Hematopoietic multipotent progenitor cell treated with erythropoietin and hydrocortisone succinate and interleukin-3 and kit ligand, for 15 days (in vitro differentiated cells): ENCODE data around the gene KIF26B.

Experiments
- DNase-seq: peaks from one replicate; pipeline ENCODE4 v3.0.0-alpha.2; 2015; ENCODE audit warnings: low spot score

KIF26B gene

DNA sequence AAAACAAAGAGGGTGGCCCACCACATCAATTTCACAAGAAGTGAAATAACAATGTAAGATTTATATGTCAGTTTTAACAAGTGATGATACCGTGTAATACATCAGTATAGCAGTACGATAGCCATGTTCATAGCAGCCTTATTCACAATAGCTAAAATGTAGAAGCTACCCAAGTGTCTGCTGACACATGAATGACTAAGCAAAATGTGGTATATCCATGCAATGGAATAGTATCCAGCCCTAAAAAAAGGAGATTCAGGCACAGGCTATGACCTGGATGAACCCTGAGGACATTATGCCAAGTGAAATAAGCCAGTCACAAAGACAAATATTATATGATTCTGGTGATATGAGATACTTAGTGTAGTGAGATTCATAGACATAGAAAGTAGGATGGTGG is 18.0 kb downstream of the KIF26B start:
- no peak for DNase-seq

DNA sequence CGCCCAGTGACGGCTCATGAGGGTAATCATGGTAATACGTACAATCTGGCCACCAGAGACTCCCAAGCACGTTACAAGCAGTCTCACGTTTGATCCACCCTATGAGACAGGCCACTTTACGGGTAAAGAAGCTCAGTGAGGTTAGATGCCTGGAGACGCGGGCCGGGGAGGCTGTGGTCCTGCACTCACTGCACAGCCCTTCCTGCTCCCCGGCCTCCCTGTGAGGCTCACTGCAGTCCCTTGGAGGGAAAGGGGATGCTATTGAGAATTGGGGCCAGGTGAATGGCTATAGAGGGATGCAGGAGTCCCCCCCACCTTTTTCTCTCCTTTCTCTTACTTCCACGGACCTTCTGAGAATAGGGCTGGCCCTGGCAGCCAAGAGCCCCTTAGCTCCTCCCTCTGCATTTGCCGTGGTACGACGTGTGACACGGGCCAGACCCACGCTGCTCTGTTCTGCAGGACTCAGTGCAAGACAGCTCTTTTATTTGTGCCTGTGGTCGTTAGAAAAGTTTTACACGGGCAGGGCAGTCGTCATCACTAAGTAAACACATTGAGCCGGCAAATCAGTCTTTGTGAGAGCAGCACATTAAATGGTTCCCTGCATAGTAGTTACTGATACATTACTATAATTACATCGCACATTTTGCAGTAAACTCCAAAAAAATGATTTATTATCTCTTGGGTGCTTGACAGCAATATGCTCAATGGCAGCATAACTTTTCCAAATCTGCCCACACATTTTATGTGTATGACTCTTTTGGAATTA is 18.8 kb downstream of the KIF26B start:
- DNase-seq, result no peak

DNA sequence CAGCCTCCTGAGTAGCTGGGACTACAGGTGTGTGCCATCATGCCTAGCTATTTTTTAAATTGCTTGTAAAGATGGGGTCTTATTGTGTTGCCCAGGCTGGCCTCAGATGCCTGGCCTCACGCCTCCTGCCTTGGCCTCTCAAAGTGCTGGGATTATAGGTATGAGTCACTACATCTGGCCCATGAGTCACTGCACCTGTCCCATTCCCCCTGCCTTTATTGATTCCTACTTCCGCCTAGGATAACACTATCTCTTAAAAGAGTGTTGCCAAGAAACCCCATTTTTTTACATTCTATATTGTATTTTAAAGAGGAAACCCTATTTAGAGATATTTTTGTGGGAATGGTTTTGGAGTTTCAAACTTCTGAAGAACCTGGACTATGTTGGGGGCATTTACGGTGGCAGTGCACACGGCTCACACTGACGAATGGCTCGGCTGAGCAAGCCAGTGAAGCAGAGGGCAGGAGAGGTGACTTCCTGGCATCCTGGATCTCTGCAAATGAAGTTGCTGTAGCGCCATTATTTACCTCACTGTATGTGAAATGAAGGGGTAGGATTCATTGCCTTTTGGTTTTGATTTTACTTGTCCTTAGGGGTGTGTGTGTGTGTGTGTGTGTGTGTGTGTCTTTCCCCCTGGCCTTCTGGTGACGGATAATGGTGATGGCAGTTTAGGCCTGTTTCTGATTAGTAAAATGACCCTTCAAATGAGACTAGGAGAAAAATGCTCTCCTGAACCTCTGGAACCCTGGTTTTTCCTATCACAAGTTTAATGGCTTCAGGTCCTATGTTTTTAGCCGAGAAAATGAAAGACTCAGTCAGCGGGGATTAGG is 22.5 kb downstream of the KIF26B start:
- DNase-seq, result no peak

DNA sequence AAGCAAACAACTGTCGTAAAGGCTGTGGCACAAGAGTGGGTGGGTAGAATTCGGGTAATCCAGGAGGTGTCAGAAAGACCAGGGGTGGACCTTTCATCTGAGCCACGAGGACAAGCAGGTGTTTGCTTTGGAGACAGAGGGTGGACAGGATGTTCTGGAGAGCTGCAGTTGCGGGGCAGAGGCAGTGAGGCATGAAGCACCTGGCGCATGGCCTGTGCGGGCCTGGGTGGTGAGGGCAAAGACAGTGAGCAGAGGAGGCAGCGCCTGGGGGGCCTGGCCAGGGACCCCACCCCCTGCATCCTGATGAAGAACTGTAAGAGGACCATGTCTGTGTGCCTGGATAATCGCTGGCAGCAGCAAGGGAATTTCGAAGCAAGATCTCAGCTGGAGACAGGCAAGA is 24.9 kb downstream of the KIF26B start:
- DNase-seq, result no peak

DNA sequence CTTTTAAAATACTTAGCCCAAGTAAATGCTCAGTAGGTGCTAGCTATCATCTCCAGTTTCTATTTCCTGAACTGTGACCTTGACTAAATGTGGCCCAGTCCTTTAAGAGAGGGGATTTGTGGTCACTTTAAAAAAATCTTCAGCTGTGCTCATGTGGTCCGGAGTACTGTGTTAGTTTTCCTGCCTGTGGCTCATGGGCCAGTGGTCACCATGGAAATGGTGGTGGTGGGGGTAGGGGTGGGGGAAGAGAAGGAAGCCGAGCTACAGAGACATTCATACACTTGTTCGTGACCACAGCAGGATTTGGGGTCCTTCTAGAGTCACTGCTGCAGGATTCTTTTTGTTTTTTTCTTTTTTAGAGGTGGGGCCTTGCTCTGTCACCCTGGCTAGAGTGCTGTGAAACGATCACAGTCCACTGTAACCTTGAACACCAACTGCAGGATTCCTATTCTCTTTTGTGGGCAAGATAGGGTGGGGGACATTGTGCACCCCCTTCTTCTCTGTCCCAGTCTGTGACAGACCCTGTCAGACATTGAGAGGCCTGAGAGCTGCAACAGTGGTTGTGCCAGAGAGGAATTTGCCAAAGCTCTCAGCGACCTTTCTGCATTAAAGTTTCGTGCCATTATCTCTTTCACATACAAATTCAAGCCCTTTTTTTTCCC is 25.8 kb downstream of the KIF26B start:
- DNase-seq, result no peak

DNA sequence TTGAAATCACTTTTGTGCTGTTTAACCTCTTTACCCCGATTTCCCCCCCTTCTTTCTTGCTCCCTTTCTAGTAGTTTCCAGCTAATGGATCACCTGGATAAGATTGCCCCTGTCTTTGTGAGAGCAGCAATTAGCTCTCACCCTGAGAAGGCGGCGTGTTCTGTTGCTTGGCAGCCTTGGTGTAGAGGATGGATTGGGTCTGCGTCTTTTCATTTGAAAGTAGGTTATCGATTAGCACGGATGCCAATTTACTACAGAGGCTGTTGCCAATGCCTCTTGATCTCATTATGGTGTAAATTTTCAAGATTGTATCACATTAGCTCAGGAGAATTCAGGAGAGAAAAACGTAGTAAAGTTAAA is 26.4 kb downstream of the KIF26B start:
- no peak for DNase-seq

DNA sequence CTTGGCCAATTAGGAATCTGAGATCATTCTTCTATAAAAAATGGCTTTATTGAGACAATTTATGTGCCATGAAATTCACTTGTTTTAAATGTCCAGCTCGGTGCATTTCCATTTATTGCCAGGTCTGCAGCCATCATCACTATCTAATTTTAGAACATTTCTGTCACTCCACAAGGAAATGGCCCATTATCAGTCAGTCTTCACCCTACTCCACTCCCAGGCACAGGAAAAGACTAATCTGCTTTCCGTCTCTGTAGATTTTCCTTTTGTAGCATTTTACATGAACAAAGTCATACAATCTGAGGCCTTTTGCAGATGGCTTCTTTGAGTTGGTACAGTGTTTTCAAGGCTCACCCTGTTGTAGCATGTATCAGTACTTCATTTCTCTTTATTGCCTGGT is 27.2 kb downstream of the KIF26B start:
- no peak for DNase-seq

DNA sequence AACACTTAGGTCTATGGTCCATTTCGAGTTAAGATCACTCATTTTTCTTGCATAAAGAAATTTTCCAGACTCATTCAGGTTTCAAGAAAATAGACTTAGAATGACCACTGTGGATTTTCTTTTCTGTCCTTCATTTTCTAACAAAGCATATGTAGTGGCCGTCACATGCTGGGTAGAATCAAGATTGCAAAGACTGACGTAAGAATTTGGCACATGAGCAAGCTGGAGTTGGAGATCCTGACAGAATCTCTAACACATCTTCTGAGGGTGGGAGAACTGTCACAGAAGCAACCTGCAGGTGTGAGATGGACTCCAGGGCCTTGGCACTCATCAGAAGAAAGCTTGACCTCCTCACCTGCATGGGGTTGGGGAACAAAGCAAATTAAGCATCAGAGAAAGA is 28.6 kb downstream of the KIF26B start:
- no peak for DNase-seq

DNA sequence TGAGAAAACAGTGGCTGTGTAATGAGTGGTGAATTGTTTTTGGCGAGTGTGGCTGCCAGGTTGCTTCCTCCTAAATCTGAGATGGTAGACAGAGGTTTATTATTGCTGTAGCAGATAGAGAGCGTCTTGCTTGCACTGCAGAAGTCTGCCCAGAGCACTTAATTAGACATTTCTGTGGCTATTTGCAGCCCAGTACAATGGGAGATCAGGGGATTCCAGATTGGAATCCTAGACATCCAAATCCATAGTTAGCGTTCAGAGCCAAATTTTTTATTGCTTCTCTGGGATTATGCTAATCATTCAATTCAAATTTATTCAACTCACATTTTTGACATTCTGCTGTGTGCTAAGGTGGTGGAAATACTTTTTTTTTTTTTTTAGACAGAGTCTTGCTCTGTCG is 30.0 kb downstream of the KIF26B start:
- no peak for DNase-seq

DNA sequence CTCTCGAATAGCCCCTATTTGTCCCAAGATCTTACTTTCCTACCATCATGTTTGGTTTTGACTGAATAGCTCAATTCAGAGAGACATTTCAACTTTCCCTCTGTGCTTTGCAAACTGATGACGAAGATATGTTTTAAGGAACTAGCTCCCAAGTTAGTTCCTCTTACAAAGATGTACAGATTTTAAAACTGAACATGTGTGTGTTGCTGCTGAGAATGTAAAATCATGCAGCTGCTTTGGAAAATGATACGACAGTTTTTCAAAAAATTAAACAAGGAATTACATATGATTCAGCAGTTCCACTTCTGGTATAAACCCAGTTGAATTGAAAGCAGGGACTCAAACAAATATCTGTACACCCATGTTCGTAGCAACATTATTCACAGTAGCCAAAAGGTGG is 33.6 kb downstream of the KIF26B start:
- no peak for DNase-seq

DNA sequence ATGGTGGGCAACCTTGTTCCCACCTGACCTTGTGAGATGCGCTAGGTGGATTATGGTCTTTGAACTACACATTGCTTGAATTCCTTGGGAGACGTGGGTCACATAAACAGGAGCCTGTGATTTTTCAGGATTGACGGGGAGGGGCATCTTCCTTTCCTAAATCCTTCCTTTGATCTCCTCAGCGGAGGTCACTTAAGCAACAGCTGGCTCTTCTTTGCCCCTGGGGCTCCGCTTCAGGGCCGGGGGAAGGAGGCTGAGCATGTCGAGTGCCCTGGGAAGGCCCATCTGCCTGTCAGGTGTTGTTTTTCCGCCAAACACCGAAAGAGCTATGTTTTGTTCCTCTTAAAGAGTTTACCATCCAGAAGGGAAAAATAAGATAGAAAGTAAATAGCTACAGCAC is 40.6 kb downstream of the KIF26B start:
- DNase-seq, result no peak

DNA sequence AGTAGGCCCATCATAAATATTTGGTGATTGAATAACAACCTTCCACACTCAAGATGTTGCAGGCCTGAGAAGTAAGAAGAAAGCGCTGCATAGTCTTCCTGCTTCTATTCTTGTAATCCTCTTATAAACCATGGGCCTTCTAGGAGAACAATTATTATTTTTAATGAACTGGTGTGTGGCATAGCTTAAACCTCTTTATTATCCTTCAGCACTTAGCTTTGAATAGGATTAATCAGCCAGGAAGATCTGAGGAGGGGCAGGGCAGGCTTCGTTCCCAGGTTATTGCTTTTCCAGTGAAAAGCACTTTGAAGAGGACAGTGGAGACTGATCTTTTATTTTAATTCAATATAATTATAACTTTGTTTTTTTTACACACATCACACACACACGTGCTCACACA is 42.3 kb downstream of the KIF26B start:
- no peak for DNase-seq

DNA sequence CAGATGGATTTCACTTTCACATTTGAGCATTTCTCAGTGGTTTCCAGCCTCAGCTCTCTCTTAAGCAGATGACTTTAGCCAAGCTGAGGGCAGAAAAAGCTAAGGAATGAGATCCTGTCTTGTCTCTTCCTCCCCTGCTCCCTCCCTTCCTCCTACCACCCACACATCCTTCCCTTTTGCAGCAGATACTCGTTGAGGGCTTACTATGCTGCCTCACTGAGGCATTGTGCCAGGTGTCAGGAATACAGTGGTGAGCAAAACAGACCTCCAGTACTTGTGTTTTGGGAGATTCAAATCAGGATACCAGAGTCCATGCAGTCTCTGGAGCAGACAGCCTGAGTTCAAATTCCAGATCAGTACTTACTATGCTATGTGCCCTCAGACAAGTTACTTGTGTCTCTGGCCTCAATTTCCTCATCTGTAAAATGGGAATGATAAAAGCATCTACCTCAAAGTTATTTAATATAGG is 43.2 kb downstream of the KIF26B start:
- no peak for DNase-seq

DNA sequence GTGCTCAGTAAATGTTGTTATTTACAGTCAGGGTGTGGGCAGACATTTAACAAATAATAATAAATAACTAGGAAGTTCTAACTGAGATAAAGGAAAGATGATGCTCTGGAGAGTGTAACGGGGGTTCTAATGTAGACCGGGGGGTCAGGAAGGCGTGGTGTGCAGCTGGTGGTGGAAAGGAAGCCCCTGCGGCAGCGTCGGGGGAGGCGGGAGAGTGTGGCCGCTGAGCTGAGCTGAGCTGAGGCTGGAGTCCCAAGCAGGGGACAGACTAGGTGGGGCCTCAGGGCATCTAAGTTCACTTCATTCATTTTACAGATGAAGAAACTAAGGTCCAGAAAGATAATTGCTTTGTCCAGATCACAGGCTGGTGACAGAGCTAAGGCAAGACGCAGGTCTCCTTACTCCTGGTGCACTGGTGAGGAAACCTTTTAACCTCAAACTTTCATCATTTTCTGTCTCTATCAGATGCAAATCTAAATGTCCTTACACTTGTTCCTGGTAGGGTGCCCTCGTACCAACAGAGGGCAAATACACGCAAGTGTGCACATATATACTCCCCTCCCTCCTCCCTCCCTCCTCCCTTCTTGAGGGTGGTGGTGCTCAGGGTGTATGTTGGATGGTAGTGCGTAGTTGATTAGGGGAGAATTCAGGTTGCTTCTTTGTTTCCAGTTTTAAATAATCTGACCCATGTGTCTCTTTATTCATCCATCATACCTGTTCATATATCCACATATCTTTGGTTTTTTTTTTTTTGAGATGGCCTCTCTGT is 44.1 kb downstream of the KIF26B start:
- no peak for DNase-seq

DNA sequence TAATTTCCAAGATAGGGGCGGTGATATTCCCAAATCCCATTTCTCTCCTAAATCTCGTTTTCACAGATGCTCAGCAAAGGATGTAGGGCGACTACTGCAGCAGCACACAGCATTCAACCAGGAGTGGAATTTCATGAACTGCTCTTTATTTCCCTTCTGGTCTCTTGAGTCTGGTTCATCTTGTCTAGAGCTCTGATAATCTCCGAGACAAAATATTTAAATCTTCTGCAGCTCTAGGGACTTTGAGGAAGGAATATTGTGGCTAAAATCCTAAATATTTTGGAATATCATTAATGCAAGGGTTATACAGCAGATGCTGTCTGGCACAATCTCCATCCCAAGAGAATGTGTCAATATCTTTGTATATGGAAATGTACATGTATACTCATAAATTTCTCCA is 45.4 kb downstream of the KIF26B start:
- DNase-seq, result no peak

DNA sequence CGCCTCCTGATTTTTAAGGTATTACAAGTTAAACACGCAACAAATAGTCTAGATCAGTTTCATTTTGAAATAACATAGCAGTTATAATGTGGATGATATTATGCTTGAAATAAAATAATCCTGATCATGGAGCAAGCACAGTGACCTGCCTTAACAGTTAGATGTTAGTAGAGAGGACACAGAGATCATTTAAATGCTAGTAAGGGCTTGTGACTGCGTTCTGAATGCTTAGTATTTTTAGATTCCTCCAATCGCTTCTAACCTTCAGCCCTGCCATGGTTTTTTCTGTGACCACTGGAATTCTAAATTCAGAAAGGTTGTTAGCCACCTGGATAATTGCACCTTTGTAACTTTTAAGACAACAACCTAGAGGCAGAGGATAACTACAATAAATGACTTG is 46.4 kb downstream of the KIF26B start:
- DNase-seq, result no peak

DNA sequence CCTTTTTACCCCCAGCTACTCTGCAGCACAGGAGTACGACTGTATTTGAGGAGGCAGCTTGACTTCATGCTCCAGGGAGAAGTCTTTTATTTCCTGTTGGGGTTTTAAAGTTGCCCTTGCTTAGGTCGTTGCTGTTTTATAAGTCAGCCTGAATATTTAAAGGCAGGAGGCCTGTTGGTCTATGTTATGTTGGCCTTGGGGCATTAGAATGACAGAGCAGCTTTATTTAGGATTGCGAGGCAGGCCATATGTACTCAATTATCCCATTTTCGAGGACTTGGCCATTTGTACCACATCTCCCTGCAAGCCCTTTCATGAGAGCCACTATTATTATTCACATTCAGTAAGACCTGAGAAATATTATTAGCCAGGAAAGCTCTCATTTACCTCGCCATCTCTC is 47.0 kb downstream of the KIF26B start:
- DNase-seq, result no peak

DNA sequence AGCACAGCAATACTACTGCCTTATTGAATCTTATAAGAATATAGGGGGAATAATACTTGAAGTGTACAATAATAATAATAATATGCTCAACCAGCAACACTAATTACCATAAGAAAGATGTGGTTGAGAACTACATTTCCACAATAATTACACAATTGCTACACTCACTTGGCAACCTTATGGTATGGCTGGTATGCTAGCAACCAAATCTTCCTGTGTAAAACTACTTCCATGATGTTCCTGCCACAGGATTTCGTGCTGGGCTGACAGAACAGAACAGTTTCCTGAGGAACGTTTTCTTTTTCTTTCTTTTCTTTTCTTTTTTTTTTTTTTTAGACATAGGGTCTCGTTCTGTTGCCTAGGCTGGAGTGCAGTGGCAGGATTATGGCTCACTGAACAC is 50.6 kb downstream of the KIF26B start:
- no peak for DNase-seq

DNA sequence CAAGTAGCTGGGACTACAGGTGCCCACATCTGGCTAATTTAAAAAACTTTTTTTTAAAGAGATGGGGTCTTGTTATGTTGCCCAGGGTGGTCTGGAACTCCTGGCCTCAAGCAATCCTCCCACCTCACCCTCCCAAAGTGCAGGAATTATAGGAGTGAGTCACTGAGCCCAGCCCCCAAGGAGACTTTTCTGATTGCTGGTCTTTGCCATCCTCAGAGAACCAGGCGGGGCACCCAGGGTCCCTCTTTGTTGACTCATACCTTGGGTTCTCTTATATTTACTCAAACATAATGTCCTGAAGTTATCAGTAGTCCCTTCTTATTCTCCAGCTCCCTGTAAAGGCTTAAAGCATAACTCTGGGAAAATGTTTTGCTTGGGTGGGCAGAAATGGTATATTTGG is 51.1 kb downstream of the KIF26B start:
- DNase-seq, result no peak

DNA sequence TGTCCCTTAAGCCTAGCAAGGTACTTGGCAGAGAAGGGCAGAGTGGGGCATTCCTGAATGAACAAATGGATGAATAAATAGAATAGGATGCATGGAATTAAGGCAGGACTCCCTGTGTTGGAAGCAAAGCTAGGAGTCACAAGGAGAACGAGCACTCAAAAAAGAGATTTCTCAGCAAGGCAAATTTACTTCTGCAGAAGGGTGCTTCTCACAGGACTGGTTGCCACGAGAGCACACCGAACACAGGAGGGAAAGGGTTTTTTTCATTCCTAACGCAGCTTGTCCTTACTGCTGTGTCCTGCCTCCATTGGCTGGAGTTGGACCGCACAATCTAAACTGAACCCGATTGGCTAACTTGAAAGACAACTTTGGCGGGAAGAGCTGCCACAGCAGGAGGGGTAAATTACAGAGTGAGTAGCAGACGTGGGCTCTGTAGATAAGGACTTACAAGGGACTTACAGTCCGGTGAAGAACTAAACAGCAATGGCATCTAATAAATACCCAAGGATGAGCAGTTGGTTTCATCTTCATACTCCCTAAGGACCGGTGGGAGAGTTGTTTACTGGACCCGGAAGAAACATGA is 52.4 kb downstream of the KIF26B start:
- no peak for DNase-seq

DNA sequence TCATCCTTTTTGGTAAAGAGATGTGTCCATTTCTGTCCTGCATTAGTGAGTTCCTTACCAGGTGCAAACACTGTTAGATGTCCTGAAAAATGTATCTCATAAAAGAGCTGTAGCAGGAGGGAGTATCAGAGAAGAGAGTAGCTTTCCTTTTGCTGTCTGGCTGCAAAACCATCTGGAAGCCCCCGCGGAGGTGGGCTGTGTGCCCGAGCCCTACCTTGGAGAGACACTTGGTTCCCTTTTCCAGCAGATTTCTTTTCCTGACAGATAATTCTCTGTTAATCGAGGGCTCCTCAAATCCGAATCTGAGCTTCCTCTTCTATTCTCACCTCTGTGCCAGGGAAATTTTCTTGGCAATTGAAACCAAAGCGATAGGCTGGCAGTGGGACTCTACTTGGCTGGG is 53.0 kb downstream of the KIF26B start:
- DNase-seq, result no peak
